Caco-2 (cell line): Measurements from ENCODE around the gene ERCC1. TPM values are rescaled to one million over a fixed set of nuclear protein-coding genes. Genes with fewer than 3 reads are reported as not detected.

Source experiments
- BruUV-seq: library from RNA; stranded (reverse); fragments of 400-500 nt; replicated peaks from 2 replicates; lab custom pipeline; 2021; lab: Mats Ljungman, UMichigan
- CTCF ChIA-PET: fragments of 300-600 bp; sonication (Branson Sonifier 250); formaldehyde crosslinking; loops from one replicate; lab custom pipeline; 2022; ENCODE audit warnings: antibody characterized with exemption; lab: Charles Lee
- POLR2A ChIA-PET: fragments of 300-600 bp; sonication (Branson Sonifier 250); formaldehyde crosslinking; loops from one replicate; lab custom pipeline; 2022; ENCODE audit warnings: antibody characterized with exemption; lab: Charles Lee
- DNase-seq, 2 experiments: peaks; one replicate each; pipeline versions ENCODE4 v3.0.0 to v3.0.0-alpha.2; 2020 to 2022
- H3K27me3 ChIP-seq: replicated peaks from 2 replicates; pipeline ENCODE4 v1.6.0; 2011; ENCODE audit warnings: low read length; ENCODE audit not compliant: control insufficient read depth, insufficient read depth
- H3K36me3 ChIP-seq: 2 replicates; pipeline ENCODE4 v1.5.1; 2011; ENCODE audit warnings: low read length; ENCODE audit not compliant: control insufficient read depth, insufficient read depth
- H3K4me1 ChIP-seq: fragments of 250-450 bp; sonication (Bioruptor Pico); 2 replicates; pipeline ENCODE4 v1.5.1; 2020; ENCODE audit warnings: mild to moderate bottlenecking
- H3K4me3 ChIP-seq: 2 replicates; pipeline ENCODE4 v1.5.1; 2011; ENCODE audit warnings: low read depth, mild to moderate bottlenecking, control low read depth, low read length
- H3K9me3 ChIP-seq: fragments of 250-450 bp; sonication (Bioruptor Pico); 2 replicates; pipeline ENCODE4 v1.5.1; 2020; ENCODE audit warnings: mild to moderate bottlenecking, moderate library complexity
- H3K27ac Mint-ChIP-seq: one replicate; pipeline ENCODE4 v1.8.0; 2022; ENCODE audit warnings: mixed read lengths; ENCODE audit not compliant: unreplicated experiment
- H3K27me3 Mint-ChIP-seq: one replicate; pipeline ENCODE4 v1.8.0; 2022; ENCODE audit warnings: mixed read lengths; ENCODE audit not compliant: insufficient read depth, unreplicated experiment
- H3K36me3 Mint-ChIP-seq: one replicate; pipeline ENCODE4 v1.8.0; 2022; ENCODE audit warnings: mild to moderate bottlenecking, mixed read lengths; ENCODE audit not compliant: insufficient read depth, unreplicated experiment
- H3K4me1 Mint-ChIP-seq: one replicate; pipeline ENCODE4 v1.8.0; 2022; ENCODE audit warnings: low read depth, mixed read lengths; ENCODE audit not compliant: unreplicated experiment
- H3K4me3 Mint-ChIP-seq: one replicate; pipeline ENCODE4 v1.8.0; 2022; ENCODE audit warnings: mild to moderate bottlenecking, moderate library complexity, mixed read lengths; ENCODE audit not compliant: unreplicated experiment
- H3K9me3 Mint-ChIP-seq: one replicate; pipeline ENCODE4 v1.8.0; 2022; ENCODE audit warnings: mixed read lengths; ENCODE audit not compliant: unreplicated experiment
- CTCF ChIP-seq, 2 experiments: fragments of 200-600 bp in 1 of 2; IDR thresholded peaks; 1 replicate in 1 of 2; 2 replicates in 1 of 2; pipeline versions ENCODE4 v1.5.1 to v1.8.0; 2011 to 2022; ENCODE audit warnings: antibody characterized with exemption in 1 of 2, control low read depth in 1 of 2, inconsistent platforms in 1 of 2, low read depth in 1 of 2, low read length in 1 of 2, mild to moderate bottlenecking in 1 of 2, moderate library complexity in 1 of 2; ENCODE audit not compliant: insufficient read depth in 1 of 2, severe bottlenecking in 1 of 2, unreplicated experiment in 1 of 2
- intact Hi-C: fragments of 100-400 bp; cut with micrococcal nuclease; formaldehyde crosslinking; loops from one replicate; pipeline ENCODE4 v1.10.0; 2022; ENCODE audit not compliant: unreplicated experiment
- microRNA-seq: library from miRNA; unstranded; fragments of <30 nt; microRNA quantifications from one replicate; pipeline ENCODE4 v1.2.0, GENCODE V29; 2022
- total RNA-seq: library from RNA; stranded (reverse); gene quantifications from 2 replicates; pipeline ENCODE4 v1.2.3, GENCODE V29; 2022

ERCC1 gene
- total RNA-seq, 1 experiment from 2014 or later, result 51.0 TPM

GRCh38 chr19:45361608-45362007 lies 62.1 kb downstream of the ERCC1 start:
- no peaks in the 10 kb centered on the region for H3K9me3 ChIP-seq
- ChIA-PET POLR2A (no interaction called here), CTCF (no interaction called here)
- BruUV-seq, result no TSS peak
- peaks cover 1% of the 10 kb centered on the region for H3K36me3 ChIP-seq
- peaks cover 59% of the 10 kb centered on the region for H3K36me3 Mint-ChIP-seq
- H3K27me3 ChIP-seq, result no peaks in the 10 kb centered on the region
- no peak for DNase-seq
- H3K4me3 ChIP-seq, result no peak overlapping the region
- intact Hi-C loops, result no loop called here
- H3K27me3 Mint-ChIP-seq, result no peaks in the 10 kb centered on the region
- no peaks in the 10 kb centered on the region for H3K4me1 Mint-ChIP-seq
- no peak overlapping the region for H3K4me3 Mint-ChIP-seq
- H3K27ac Mint-ChIP-seq, result no peak overlapping the region
- TF ChIP-seq CTCF (IDR thresholded peaks at IDR 0.05; ENCODE audit: insufficient read depth in 1 of 2, low read depth in 1 of 2, low read length in 1 of 2, severe bottlenecking in 1 of 2, unreplicated experiment in 1 of 2), result no peak
- no peaks in the 10 kb centered on the region for H3K9me3 Mint-ChIP-seq
- no peaks in the 10 kb centered on the region for H3K4me1 ChIP-seq

- TF ChIP-seq CTCF (IDR thresholded peaks at IDR 0.05; ENCODE audit: insufficient read depth in 1 of 2, low read depth in 1 of 2, low read length in 1 of 2, severe bottlenecking in 1 of 2, unreplicated experiment in 1 of 2), result no peak
- DNase-seq, result no peak
- Mint-ChIP-seq H3K27me3 (no peaks in the 10 kb centered on the region), H3K4me3 (no peak overlapping the region), H3K27ac (peak overlapping the region; percentile 22), H3K36me3 (peaks cover 68% of the 10 kb centered on the region), H3K9me3 (no peaks in the 10 kb centered on the region), H3K4me1 (no peaks in the 10 kb centered on the region)
- intact Hi-C loops, result no loop called here
- ChIA-PET CTCF (no interaction called here), POLR2A (no interaction called here)
- H3K4me3 ChIP-seq, result no peak overlapping the region
- no peaks in the 10 kb centered on the region for H3K9me3 ChIP-seq
- H3K4me1 ChIP-seq, result no peaks in the 10 kb centered on the region
- H3K27me3 ChIP-seq, result no peaks in the 10 kb centered on the region
- no TSS peak for BruUV-seq
- peaks cover 1% of the 10 kb centered on the region for H3K36me3 ChIP-seq
These were observed 65.4 kb downstream of the ERCC1 start for GRCh38 chr19:45358213-45358792.

- Histone ChIP-seq H3K27me3 (no peaks in the 10 kb centered on the region), H3K4me1 (no peaks in the 10 kb centered on the region), H3K4me3 (no peak overlapping the region), H3K36me3 (peaks cover 1% of the 10 kb centered on the region), H3K9me3 (no peaks in the 10 kb centered on the region)
- BruUV-seq, result no TSS peak
- no peak for TF ChIP-seq CTCF (IDR thresholded peaks at IDR 0.05; ENCODE audit: insufficient read depth in 1 of 2, low read depth in 1 of 2, low read length in 1 of 2, severe bottlenecking in 1 of 2, unreplicated experiment in 1 of 2)
- no peaks in the 10 kb centered on the region for H3K27me3 Mint-ChIP-seq
- H3K4me1 Mint-ChIP-seq, result no peaks in the 10 kb centered on the region
- ChIA-PET POLR2A (no interaction called here), CTCF (no interaction called here)
- peak overlapping the region; percentile 22 for H3K27ac Mint-ChIP-seq
- no peak overlapping the region for H3K4me3 Mint-ChIP-seq
- no peak for DNase-seq
- H3K36me3 Mint-ChIP-seq, result peaks cover 74% of the 10 kb centered on the region
- intact Hi-C loops, result no loop called here
- H3K9me3 Mint-ChIP-seq, result no peaks in the 10 kb centered on the region
These were observed 66.3 kb downstream of the ERCC1 start for GRCh38 chr19:45357445-45357783.

Small RNAs within 50 kb of the gene (microRNA-seq; reads per million reads assigned to microRNA genes)
- gene MIR6088, result not detected

Other genes with a start within 250 kb of the ERCC1 start
- 50.5 and 53.2 TPM in 2 replicates for gene TRAPPC6A, start 245.7 kb downstream of the ERCC1 start, total RNA-seq
- 20.1 and 20.4 TPM in 2 replicates for gene BLOC1S3, start 245.1 kb downstream of the ERCC1 start, total RNA-seq
- not detected in 2 replicates for gene EXOC3L2, start 178.5 kb downstream of the ERCC1 start, total RNA-seq
- 30.3 and 33.4 TPM in 2 replicates for gene MARK4, start 172.6 kb downstream of the ERCC1 start, total RNA-seq
- gene CKM, start 101.0 kb downstream of the ERCC1 start, total RNA-seq, result not detected in 2 replicates
- gene KLC3, start 83.2 kb downstream of the ERCC1 start, total RNA-seq, result 7.1 and 10.2 TPM in 2 replicates
- gene ERCC2, start 53.3 kb downstream of the ERCC1 start, total RNA-seq, result 86.8 and 89.5 TPM in 2 replicates
- gene PPP1R13L, start 18.8 kb downstream of the ERCC1 start, total RNA-seq, result 65.8 and 68.6 TPM in 2 replicates
- 27.7 and 31.1 TPM in 2 replicates for gene POLR1G, start 17.3 kb downstream of the ERCC1 start, total RNA-seq
- gene FOSB, start 44.1 kb upstream of the ERCC1 start, total RNA-seq, result 6.4 TPM in 2 replicates
- 13.8 and 18.1 TPM in 2 replicates for gene RTN2, start 73.1 kb upstream of the ERCC1 start, total RNA-seq
- gene PPM1N, start 74.5 kb upstream of the ERCC1 start, total RNA-seq, result 1.2 and 2.8 TPM in 2 replicates
- 72.4 and 83.1 TPM in 2 replicates for gene VASP, start 83.6 kb upstream of the ERCC1 start, total RNA-seq
- 16.9 and 17.7 TPM in 2 replicates for gene OPA3, start 160.9 kb upstream of the ERCC1 start, total RNA-seq
- not detected in 2 replicates for gene GPR4, start 178.3 kb upstream of the ERCC1 start, total RNA-seq
- 33.9 and 38.8 TPM in 2 replicates for gene EML2, start 215.5 kb upstream of the ERCC1 start, total RNA-seq
- 2.6 and 4.6 TPM in 2 replicates for gene GIPR, start 244.3 kb upstream of the ERCC1 start, total RNA-seq